ENCODE results near the gene MBOAT7. TPM values are rescaled to one million over a fixed set of nuclear protein-coding genes. Genes with fewer than 3 reads are reported as not detected.
"Not testable (repeated sequence)": the region's sequence is repeated elsewhere in the genome, so short reads cannot be mapped to it uniquely, and the experiment has no call there.

MBOAT7 gene, protein sequence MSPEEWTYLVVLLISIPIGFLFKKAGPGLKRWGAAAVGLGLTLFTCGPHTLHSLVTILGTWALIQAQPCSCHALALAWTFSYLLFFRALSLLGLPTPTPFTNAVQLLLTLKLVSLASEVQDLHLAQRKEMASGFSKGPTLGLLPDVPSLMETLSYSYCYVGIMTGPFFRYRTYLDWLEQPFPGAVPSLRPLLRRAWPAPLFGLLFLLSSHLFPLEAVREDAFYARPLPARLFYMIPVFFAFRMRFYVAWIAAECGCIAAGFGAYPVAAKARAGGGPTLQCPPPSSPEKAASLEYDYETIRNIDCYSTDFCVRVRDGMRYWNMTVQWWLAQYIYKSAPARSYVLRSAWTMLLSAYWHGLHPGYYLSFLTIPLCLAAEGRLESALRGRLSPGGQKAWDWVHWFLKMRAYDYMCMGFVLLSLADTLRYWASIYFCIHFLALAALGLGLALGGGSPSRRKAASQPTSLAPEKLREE
- polyA plus RNA-seq (ENCODE audit: insufficient read length in 4 of 4): 10 to 100 TPM; 65.8 to 86.6 (median 70.3) TPM

DNA sequence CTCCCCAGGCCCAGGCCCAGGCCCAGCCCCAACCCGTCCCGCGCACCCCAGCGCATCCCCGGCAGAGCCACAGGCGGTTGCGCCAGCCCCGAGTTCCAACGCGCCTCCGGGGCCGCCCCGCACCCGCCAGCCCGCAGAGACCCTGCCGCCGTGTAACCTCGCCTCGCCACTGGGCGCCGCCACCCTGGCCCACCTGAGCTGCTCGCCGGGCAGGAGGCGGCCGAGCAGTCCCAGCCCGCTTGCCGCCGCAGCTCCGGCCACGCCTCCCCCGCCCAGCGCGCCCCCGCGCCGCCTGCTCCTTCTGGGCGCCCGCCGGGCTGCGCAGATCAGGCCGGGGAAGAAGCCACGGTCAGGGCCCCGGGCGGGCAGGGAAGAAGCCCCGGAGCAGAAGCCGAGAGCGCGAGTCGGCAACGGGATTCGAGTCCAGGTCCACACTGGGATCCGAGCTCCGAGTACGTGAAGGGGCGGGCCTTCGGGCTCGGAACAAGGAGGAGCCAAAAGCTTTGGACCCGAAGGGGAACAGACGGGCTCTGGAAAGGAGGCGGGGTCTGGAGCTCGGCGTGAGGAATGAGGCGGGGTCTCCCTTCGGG lies at the start of gene MBOAT7:
TSS of gene MBOAT7 (minus strand) at position 436 of the 590 bp plus-strand sequence. CDS start 1,072 bp downstream, outside the sequence.
- DNase-seq (ENCODE audit: low read depth in 4 of 4, low spot score in 3 of 4): no peak

DNA sequence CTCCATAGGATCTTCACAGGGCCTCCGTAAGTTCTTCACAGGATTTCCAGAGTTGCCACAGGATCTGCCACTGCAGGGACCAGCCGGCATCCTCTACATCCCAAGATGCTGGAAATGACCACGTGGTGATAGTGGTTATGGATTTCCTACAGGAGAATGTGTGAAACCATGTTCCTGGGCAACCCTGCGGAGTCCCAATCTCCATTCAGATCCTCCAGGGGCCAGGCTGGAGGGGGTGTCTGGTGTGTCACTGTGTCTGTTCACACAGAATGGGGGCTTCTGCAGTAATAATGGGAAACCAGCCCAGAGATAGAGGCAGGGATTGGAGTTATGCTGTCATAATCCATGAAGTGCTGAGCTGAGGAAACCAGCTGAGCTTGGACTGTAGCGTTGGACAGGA lies 44.6 kb upstream of the MBOAT7 start:
- no peak for DNase-seq (ENCODE audit: low read depth in 4 of 4, low spot score in 3 of 4)

GRCh38 chr19:54231077-54231931 lies 41.9 kb upstream of the MBOAT7 start:
- peak; percentile 54 to 71 (median 64) for DNase-seq (ENCODE audit: low read depth in 4 of 4, low spot score in 3 of 4)

DNA sequence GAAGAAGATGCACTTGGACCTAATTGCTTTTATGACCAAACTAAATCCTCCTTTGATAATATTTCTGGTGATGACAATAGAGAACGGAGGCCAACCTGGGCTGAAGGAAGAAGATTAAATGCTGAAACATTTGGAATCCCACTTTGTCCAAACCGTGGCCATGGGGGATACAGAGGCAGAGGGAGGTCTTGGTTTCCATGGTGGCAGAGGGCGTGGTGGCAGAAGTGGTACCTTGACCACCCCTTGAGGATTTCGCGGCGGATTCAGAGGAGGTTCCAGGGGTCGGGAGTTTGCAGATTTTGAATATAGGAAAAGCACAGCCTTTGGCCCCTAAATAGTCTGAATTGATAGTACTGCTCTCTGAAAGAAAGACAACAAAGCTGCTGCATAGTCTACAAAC lies 40.7 kb upstream of the MBOAT7 start:
- DNase-seq (ENCODE audit: low read depth in 4 of 4, low spot score in 3 of 4): no peak

GRCh38 chr19:54229146-54229545 lies 39.8 kb upstream of the MBOAT7 start:
- no peak for DNase-seq (ENCODE audit: low read depth in 4 of 4, low spot score in 3 of 4)

GRCh38 chr19:54224619-54225018 lies 35.2 kb upstream of the MBOAT7 start:
- DNase-seq (ENCODE audit: low read depth in 4 of 4, low spot score in 3 of 4): not testable (repeated sequence)

DNA sequence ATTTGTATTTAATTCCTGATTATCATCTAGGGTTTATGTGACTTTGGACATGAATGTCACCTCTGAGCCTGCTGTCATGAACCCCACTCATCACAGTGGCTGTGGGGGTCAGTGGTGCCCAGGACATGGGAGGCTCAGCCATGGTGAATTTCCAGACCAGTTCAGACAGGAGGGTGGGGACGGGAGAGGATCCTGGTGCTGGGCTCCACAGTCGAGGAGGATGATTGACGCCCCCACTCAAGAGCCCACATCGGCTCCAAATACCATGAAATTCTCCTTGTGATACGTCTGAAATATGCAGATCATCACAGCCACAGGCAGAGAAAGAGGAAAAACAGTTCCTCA lies 34.5 kb upstream of the MBOAT7 start:
- not testable (repeated sequence) for DNase-seq (ENCODE audit: low read depth in 4 of 4, low spot score in 3 of 4)

GRCh38 chr19:54223277-54223936 lies 34.0 kb upstream of the MBOAT7 start:
- DNase-seq (ENCODE audit: low read depth in 4 of 4, low spot score in 3 of 4): not testable (repeated sequence)

DNA sequence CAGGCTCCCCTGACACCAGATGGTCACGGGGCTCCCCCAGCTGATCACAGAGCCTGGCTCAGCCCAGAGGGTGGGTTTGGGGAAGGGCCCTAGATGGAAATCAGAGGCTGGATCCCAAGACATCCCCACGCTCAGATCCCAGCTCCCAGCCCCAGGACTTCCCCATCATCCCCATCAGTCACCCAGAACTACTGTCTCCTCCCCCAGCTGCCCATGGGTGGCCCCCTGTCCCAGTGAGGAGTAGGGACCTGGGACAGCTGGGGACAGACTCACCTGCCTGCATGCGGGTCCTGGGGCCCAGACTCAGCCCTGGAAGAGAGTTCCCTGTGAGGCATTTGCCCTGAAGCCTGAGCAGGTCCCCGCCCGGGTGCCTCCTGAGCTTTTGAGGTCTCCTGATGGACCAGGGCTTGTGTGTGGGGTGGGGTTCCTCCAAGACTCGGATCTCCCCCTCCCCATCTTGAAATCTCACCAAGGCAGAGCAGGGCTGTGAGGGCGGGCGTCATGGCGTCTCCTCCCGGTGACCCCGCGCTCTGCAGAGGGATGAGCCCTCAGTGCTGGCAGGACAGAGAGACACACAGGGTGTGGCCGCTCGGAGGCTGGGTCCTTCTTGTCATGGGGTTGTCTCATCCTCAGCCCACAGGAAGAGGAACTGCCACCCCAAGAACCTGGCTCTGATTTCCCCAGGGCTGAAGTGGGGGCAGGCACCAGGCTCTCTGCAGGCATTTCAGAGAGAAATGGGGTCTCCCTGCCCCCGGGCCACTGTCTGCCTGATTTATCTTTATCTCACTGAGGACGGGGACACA lies 33.3 kb upstream of the MBOAT7 start, which contains the start of gene LILRB3:
TSS of gene LILRB3 (minus strand) at position 534 of the 803 bp plus-strand sequence. CDS start at position 503, 31 bp downstream.
- not testable (repeated sequence) for DNase-seq (ENCODE audit: low read depth in 4 of 4, low spot score in 3 of 4)

- not testable (repeated sequence) for DNase-seq (ENCODE audit: low read depth in 4 of 4, low spot score in 3 of 4)
Observed at GRCh38 chr19:54221947-54222346, 32.6 kb upstream of the MBOAT7 start.

- DNase-seq (ENCODE audit: low read depth in 4 of 4, low spot score in 3 of 4): not testable (repeated sequence)
Observed at GRCh38 chr19:54219702-54220101, 30.3 kb upstream of the MBOAT7 start.

GRCh38 chr19:54218960-54219661 lies 29.7 kb upstream of the MBOAT7 start:
- no peak for DNase-seq (ENCODE audit: low read depth in 4 of 4, low spot score in 3 of 4)

DNA sequence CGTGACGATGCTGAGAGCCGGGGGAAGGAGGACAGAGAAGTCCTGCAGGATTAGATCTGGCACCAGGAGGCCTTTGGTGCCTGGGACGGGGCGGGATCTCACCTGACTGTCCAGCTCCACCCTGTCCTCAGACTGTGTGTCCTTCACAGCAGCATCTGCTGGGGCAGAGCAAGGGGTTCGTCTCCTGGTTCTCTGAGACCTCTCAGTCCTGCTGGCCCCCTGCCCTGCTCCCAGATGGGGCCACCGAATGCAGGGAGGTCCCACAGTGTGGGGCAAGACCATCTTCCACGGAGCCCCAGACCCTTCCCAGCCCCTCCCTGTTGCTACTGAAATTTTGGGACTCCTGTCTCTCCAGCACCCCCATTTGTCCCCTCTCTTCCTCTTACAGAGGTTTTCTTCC lies 28.9 kb upstream of the MBOAT7 start:
- no peak for DNase-seq (ENCODE audit: low read depth in 4 of 4, low spot score in 3 of 4)

- DNase-seq (ENCODE audit: low read depth in 4 of 4, low spot score in 3 of 4): not testable (repeated sequence)
Observed at GRCh38 chr19:54217517-54218247, 28.3 kb upstream of the MBOAT7 start.

- no peak for DNase-seq (ENCODE audit: low read depth in 4 of 4, low spot score in 3 of 4)
Observed at GRCh38 chr19:54216869-54217268, 27.5 kb upstream of the MBOAT7 start.

DNA sequence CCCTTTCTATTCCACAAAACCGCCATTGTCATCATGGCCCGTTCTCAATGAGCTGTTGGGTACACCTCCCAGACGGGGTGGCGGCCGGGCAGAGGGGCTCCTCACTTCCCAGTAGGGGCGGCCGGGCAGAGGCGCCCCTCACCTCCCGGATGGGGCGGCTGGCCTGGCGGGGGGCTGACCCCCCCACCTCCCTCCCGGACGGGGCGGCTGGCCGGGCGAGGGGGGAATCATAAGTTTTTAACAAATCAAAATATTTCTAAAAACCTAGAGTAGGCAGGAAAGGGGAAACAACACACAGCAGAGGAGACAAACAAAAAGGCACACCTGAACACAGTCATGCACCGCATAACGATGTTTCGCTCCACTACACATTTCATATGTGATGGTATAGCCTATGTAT lies 25.4 kb upstream of the MBOAT7 start:
- not testable (repeated sequence) for DNase-seq (ENCODE audit: low read depth in 4 of 4, low spot score in 3 of 4)

GRCh38 chr19:54214217-54214616 lies 24.8 kb upstream of the MBOAT7 start:
- not testable (repeated sequence) for DNase-seq (ENCODE audit: low read depth in 4 of 4, low spot score in 3 of 4)

GRCh38 chr19:54211235-54211634 lies 21.9 kb upstream of the MBOAT7 start:
- DNase-seq (ENCODE audit: low read depth in 4 of 4, low spot score in 3 of 4): no peak

Data from right renal pelvis (tissue), 4 donors.